Endothelial cell (in vitro differentiated cells): ENCODE measurements around the gene TRDN. TPM values are rescaled to one million over a fixed set of nuclear protein-coding genes. Genes with fewer than 3 reads are reported as not detected.
"Not testable (repeated sequence)": the region's sequence is repeated elsewhere in the genome, so short reads cannot be mapped to it uniquely, and the experiment has no call there.

Source experiments
- DNase-seq: peaks from one replicate; pipeline ENCODE4 v3.0.0; 2021; ENCODE audit warnings: low spot score
- H3K27ac Mint-ChIP-seq: one replicate; pipeline ENCODE4 v1.8.0; 2021; ENCODE audit warnings: mixed read lengths, inconsistent platforms; ENCODE audit not compliant: unreplicated experiment
- H3K27me3 Mint-ChIP-seq: one replicate; pipeline ENCODE4 v1.8.0; 2021; ENCODE audit warnings: mild to moderate bottlenecking, moderate library complexity, mixed read lengths, inconsistent platforms; ENCODE audit not compliant: unreplicated experiment
- H3K36me3 Mint-ChIP-seq: one replicate; pipeline ENCODE4 v1.8.0; 2021; ENCODE audit warnings: mild to moderate bottlenecking, low read depth, mixed read lengths, inconsistent platforms; ENCODE audit not compliant: unreplicated experiment
- H3K4me1 Mint-ChIP-seq: one replicate; pipeline ENCODE4 v1.8.0; 2021; ENCODE audit warnings: mild to moderate bottlenecking, mixed read lengths, inconsistent platforms; ENCODE audit not compliant: unreplicated experiment
- H3K4me3 Mint-ChIP-seq: one replicate; pipeline ENCODE4 v1.8.0; 2021; ENCODE audit warnings: mild to moderate bottlenecking, mixed read lengths, inconsistent platforms; ENCODE audit not compliant: unreplicated experiment
- H3K9me3 Mint-ChIP-seq: one replicate; pipeline ENCODE4 v1.8.0; 2021; ENCODE audit warnings: mixed read lengths, inconsistent platforms; ENCODE audit not compliant: unreplicated experiment
- CTCF ChIP-seq: fragments of 200-600 bp; sonication (generic); IDR thresholded peaks from one replicate; pipeline ENCODE4 v1.5.0; 2021; ENCODE audit warnings: antibody characterized with exemption; ENCODE audit not compliant: unreplicated experiment
- total RNA-seq: library from RNA; stranded (reverse); fragmentation: NEBNext Ultra II Directional; extraction: Animal tissue kit (Norgen Biotek cat#: 25700); gene quantifications from one replicate; pipeline ENCODE4 v1.2.1, GENCODE V29; 2021; ENCODE audit not compliant: unreplicated experiment

TRDN gene
- total RNA-seq, 1 donor from 2014 or later: 9.1 TPM

- H3K4me1 Mint-ChIP-seq: peaks cover 8% of the 10 kb centered on the region
- no peaks in the 10 kb centered on the region for H3K36me3 Mint-ChIP-seq
- no peaks in the 10 kb centered on the region for H3K9me3 Mint-ChIP-seq
- TF ChIP-seq CTCF: no peak
- H3K27ac Mint-ChIP-seq: no peak overlapping the region
- H3K27me3 Mint-ChIP-seq: no peaks in the 10 kb centered on the region
- DNase-seq: no peak
- H3K4me3 Mint-ChIP-seq: no peak overlapping the region
These were observed 174.6 kb downstream of the TRDN start for GRCh38 chr6:123462152-123462551.

- Mint-ChIP-seq H3K4me3 (no peak overlapping the region), H3K36me3 (peaks cover 8% of the 10 kb centered on the region), H3K4me1 (peaks cover 17% of the 10 kb centered on the region), H3K27me3 (peaks cover 3% of the 10 kb centered on the region), H3K9me3 (no peaks in the 10 kb centered on the region), H3K27ac (peak overlapping the region; percentile 95)
- TF ChIP-seq CTCF: no peak
- no peak for DNase-seq
These were observed 178.5 kb downstream of the TRDN start for GRCh38 chr6:123458218-123458617.

- peaks cover 3% of the 10 kb centered on the region for H3K27me3 Mint-ChIP-seq
- peak overlapping the region; percentile 95 for H3K27ac Mint-ChIP-seq
- TF ChIP-seq CTCF: no peak
- DNase-seq: no peak
- no peak overlapping the region for H3K4me3 Mint-ChIP-seq
- H3K4me1 Mint-ChIP-seq: peaks cover 17% of the 10 kb centered on the region
- peaks cover 15% of the 10 kb centered on the region for H3K36me3 Mint-ChIP-seq
- no peaks in the 10 kb centered on the region for H3K9me3 Mint-ChIP-seq
These were observed 179.9 kb downstream of the TRDN start for GRCh38 chr6:123456836-123457235.

GRCh38 chr6:123454448-123454847 lies 182.3 kb downstream of the TRDN start:
- Mint-ChIP-seq H3K36me3 (peaks cover 15% of the 10 kb centered on the region), H3K27me3 (peaks cover 3% of the 10 kb centered on the region), H3K4me1 (peaks cover 17% of the 10 kb centered on the region), H3K4me3 (no peak overlapping the region), H3K27ac (no peak overlapping the region), H3K9me3 (no peaks in the 10 kb centered on the region)
- DNase-seq: no peak
- no peak for TF ChIP-seq CTCF

GRCh38 chr6:123453071-123453470 lies 183.7 kb downstream of the TRDN start:
- not testable (repeated sequence) for H3K9me3 Mint-ChIP-seq, DNase-seq, H3K27me3 Mint-ChIP-seq, H3K27ac Mint-ChIP-seq, H3K4me3 Mint-ChIP-seq
- H3K4me1 Mint-ChIP-seq: peaks cover 20% of the 10 kb centered on the region
- H3K36me3 Mint-ChIP-seq: peaks cover 15% of the 10 kb centered on the region
